ENCODE data around the gene BPIFB3.
"Not testable (repeated sequence)": the region's sequence is repeated elsewhere in the genome, so short reads cannot be mapped to it uniquely, and the experiment has no call there.

Gene BPIFB3

DNA sequence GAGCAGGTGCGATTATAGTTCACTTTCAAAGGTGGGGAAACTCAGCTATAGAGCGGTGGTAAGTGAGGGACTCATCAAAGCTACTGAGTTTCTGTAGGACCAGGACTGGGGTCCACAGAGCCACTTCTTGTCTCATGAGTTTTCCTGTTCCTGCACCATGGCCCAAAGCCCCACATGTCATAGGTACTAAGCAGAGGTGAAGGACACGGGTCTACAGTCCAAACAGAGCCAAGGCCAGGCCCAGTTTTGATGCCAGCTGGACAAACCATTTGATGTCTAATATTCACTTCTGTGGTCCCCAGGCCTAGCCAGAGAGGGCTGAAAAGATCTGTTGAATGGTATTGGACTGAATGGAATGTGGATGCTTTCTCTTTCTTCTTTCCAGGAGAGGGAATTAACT lies 11.3 kb upstream of the BPIFB3 start:
- TF ChIP-seq, protein P1, sequence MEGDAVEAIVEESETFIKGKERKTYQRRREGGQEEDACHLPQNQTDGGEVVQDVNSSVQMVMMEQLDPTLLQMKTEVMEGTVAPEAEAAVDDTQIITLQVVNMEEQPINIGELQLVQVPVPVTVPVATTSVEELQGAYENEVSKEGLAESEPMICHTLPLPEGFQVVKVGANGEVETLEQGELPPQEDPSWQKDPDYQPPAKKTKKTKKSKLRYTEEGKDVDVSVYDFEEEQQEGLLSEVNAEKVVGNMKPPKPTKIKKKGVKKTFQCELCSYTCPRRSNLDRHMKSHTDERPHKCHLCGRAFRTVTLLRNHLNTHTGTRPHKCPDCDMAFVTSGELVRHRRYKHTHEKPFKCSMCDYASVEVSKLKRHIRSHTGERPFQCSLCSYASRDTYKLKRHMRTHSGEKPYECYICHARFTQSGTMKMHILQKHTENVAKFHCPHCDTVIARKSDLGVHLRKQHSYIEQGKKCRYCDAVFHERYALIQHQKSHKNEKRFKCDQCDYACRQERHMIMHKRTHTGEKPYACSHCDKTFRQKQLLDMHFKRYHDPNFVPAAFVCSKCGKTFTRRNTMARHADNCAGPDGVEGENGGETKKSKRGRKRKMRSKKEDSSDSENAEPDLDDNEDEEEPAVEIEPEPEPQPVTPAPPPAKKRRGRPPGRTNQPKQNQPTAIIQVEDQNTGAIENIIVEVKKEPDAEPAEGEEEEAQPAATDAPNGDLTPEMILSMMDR (IDR thresholded peaks at IDR 0.05; ENCODE audit: low read depth, low read length, missing control alignments): no peak
- in situ Hi-C loops (cut with HindIII; ENCODE audit: low pct_ligation_motif_present, low sequenced_read_pairs): no loop called here
- Histone ChIP-seq H3K4me3 (ENCODE audit: low read depth, low read length) (no peak overlapping the region), H3K27ac (no peak overlapping the region), H3K27me3 (replicated peaks) (no peaks in the 10 kb centered on the region), H3K36me3 (replicated peaks) (no peaks in the 10 kb centered on the region)
- no peak for DNase-seq

- no peak overlapping the region for H3K27ac ChIP-seq
- H3K4me3 ChIP-seq (ENCODE audit: low read depth, low read length): no peak overlapping the region
- H3K36me3 ChIP-seq (replicated peaks): no peaks in the 10 kb centered on the region
- DNase-seq: no peak
- TF ChIP-seq, protein P1 (IDR thresholded peaks at IDR 0.05; ENCODE audit: low read depth, low read length, missing control alignments): no peak
- in situ Hi-C loops (cut with HindIII; ENCODE audit: low pct_ligation_motif_present, low sequenced_read_pairs): no loop called here
- H3K27me3 ChIP-seq (replicated peaks): no peaks in the 10 kb centered on the region
These were observed 10.5 kb upstream of the BPIFB3 start for GRCh38 chr20:33042983-33043730.

- Histone ChIP-seq H3K36me3 (replicated peaks) (no peaks in the 10 kb centered on the region), H3K27me3 (replicated peaks) (no peaks in the 10 kb centered on the region), H3K4me3 (ENCODE audit: low read depth, low read length) (no peak overlapping the region), H3K27ac (no peak overlapping the region)
- TF ChIP-seq, protein P1 (IDR thresholded peaks at IDR 0.05; ENCODE audit: low read depth, low read length, missing control alignments): no peak
- DNase-seq: no peak
- in situ Hi-C loops (cut with HindIII; ENCODE audit: low pct_ligation_motif_present, low sequenced_read_pairs): no loop called here
These were observed 9.9 kb upstream of the BPIFB3 start for GRCh38 chr20:33043731-33044181.

DNA sequence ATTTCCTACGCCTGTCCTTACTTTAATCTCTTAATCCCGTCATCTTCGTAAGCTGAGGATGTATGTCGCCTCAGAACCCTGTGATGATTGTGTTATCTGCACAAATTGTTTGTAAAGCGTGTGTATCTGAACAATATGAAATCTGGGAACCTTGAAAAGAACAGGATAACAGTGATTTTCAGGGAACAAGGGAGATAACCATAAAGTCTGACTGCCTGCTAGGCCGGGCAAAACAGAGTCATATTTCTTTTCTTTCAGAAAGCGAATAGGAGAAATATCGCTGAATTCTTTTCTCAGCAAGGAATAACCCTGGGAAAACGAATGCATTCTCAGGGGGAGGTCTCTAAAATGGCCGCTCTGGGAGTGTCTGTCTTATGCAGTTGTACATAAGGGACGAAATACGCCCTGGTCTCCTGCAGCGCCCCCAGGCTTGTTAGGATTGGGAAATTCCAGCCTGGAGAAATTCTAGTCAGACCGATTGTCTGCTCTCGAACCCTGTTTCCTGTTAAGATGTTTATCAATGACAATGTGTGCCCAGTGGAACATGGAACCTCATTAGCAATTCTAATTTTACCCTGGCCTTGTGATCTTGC lies 8.5 kb upstream of the BPIFB3 start:
- H3K4me3 ChIP-seq (ENCODE audit: low read depth, low read length); H3K36me3 ChIP-seq (replicated peaks); H3K27me3 ChIP-seq (replicated peaks); DNase-seq; in situ Hi-C loops (cut with HindIII; ENCODE audit: low pct_ligation_motif_present, low sequenced_read_pairs); H3K27ac ChIP-seq: not testable (repeated sequence)

DNA sequence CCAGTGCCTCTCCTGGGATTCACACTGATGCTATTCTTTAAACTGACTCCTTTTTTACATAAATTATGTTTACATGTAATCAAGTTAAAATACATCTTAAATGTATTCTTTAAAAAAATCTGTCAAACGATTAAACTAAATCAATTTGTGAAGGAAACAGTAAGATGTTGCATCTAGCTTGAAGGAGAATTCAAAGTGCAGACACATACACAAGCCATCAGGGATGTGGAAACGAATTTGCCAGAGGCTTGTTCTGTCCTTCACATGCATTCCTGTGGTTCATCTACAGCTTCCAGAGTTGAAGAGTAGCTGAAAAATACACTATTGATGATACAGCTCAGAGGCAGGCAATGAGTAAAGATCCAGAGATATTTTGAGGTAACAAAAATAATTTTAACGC lies 7.3 kb upstream of the BPIFB3 start:
- in situ Hi-C loops (cut with HindIII; ENCODE audit: low pct_ligation_motif_present, low sequenced_read_pairs): no loop called here
- TF ChIP-seq, protein P1 (IDR thresholded peaks at IDR 0.05; ENCODE audit: low read depth, low read length, missing control alignments): no peak
- no peaks in the 10 kb centered on the region for H3K36me3 ChIP-seq (replicated peaks)
- H3K27me3 ChIP-seq (replicated peaks): no peaks in the 10 kb centered on the region
- H3K27ac ChIP-seq: no peak overlapping the region
- no peak for DNase-seq
- no peak overlapping the region for H3K4me3 ChIP-seq (ENCODE audit: low read depth, low read length)

GRCh38 chr20:33051333-33051732 lies 2.4 kb upstream of the BPIFB3 start:
- H3K4me3 ChIP-seq (ENCODE audit: low read depth, low read length): no peak overlapping the region
- TF ChIP-seq, protein P1 (IDR thresholded peaks at IDR 0.05; ENCODE audit: low read depth, low read length, missing control alignments): no peak
- no peaks in the 10 kb centered on the region for H3K27me3 ChIP-seq (replicated peaks)
- in situ Hi-C loops (cut with HindIII; ENCODE audit: low pct_ligation_motif_present, low sequenced_read_pairs): no loop called here
- no peaks in the 10 kb centered on the region for H3K36me3 ChIP-seq (replicated peaks)
- H3K27ac ChIP-seq: no peak overlapping the region
- DNase-seq: no peak

All from brain microvascular endothelial cell (primary cell).